Activated T-helper 2 cell treated with anti-CD3 and anti-CD28 coated beads, Interferon-gamma antibody, Interleukin-2, Interleukin-4, amounts not matched to agents 10 μg/mL and 5 μg/mL and 100 μg/mL, durations not matched to agents 14 hours and 24 hours and 36 hours (primary cell): Measurements from ENCODE around the gene PLA2G7. TPM values are rescaled to one million over a fixed set of nuclear protein-coding genes. Genes with fewer than 3 reads are reported as not detected.

Experiments
- DNase-seq: peaks from one replicate; pipeline ENCODE4 v3.0.0; 2021; ENCODE audit warnings: low spot score
- H3K27ac Mint-ChIP-seq: one replicate; pipeline ENCODE4 v1.8.0; 2021; ENCODE audit warnings: mixed read lengths
- H3K27me3 Mint-ChIP-seq: one replicate; pipeline ENCODE4 v1.8.0; 2021; ENCODE audit warnings: low read depth, mixed read lengths
- H3K36me3 Mint-ChIP-seq: one replicate; pipeline ENCODE4 v1.8.0; 2021; ENCODE audit warnings: low read depth, mixed read lengths
- H3K4me1 Mint-ChIP-seq: one replicate; pipeline ENCODE4 v1.8.0; 2021; ENCODE audit warnings: low read depth, mixed read lengths
- H3K4me3 Mint-ChIP-seq: one replicate; pipeline ENCODE4 v1.8.0; 2021; ENCODE audit warnings: low read depth, mild to moderate bottlenecking, moderate library complexity, mixed read lengths
- H3K9me3 Mint-ChIP-seq: one replicate; pipeline ENCODE4 v1.8.0; 2021; ENCODE audit warnings: mixed read lengths
- intact Hi-C: fragments of 100-400 bp; cut with micrococcal nuclease; formaldehyde crosslinking; loops from one replicate; pipeline ENCODE4 v1.15.1; 2023
- total RNA-seq: library from RNA; stranded (reverse); gene quantifications from 2 replicates; pipeline ENCODE4 v1.2.3, GENCODE V29; 2022

PLA2G7 gene
- total RNA-seq, 1 donor from 2014 or later, result not detected

DNA sequence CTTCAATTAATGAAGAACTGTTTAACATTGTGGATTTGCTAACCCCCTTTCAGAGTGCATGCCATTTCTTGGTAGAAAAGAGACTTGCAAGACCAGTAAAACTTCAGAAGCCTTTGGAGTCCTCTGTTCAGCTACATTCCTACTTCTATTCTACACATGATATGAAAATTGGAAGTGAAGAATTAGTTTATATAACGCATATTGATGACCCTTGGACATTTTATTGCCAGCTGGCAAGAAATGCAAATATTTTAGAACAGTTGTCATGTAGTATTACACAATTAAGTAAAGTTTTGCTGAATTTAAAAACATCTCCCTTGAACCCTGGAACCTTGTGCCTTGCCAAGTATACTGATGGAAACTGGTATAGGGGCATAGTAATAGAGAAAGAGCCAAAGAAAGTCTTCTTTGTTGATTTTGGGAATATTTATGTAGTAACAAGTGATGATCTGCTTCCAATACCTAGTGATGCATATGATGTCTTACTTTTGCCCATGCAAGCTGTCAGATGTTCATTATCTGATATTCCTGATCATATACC is 44.2 kb downstream of the PLA2G7 start:
- H3K36me3 Mint-ChIP-seq, result no peaks in the 10 kb centered on the region
- no peak overlapping the region for H3K27ac Mint-ChIP-seq
- peaks cover 20% of the 10 kb centered on the region for H3K27me3 Mint-ChIP-seq
- DNase-seq, result no peak
- no peak overlapping the region for H3K4me3 Mint-ChIP-seq
- no peaks in the 10 kb centered on the region for H3K9me3 Mint-ChIP-seq
- H3K4me1 Mint-ChIP-seq, result no peaks in the 10 kb centered on the region
- intact Hi-C loops, result no loop called here

DNA sequence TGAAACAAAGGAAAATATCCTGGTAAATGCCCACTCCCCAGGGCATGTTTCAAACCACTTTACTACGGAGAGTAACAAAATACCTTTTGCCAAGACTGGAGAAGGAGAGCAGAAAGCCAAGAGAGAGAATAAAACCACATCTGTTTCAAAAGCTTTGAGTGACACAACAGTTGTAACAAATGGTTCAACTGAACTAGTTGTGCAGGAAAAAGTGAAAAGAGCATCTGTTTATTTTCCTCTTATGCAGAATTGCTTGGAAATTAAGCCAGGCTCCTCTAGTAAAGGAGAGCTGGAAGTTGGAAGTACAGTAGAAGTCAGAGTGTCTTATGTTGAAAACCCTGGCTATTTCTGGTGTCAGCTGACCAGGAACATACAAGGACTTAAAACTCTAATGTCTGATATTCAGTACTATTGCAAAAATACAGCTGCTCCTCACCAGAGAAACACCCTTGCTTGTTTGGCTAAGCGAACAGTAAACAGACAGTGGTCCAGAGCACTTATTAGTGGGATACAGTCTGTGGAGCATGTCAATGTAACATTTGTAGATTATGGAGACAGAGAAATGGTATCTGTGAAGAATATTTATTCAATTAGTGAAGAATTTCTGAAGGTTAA is 44.9 kb downstream of the PLA2G7 start:
- H3K27me3 Mint-ChIP-seq, result peaks cover 15% of the 10 kb centered on the region
- no peak overlapping the region for H3K4me3 Mint-ChIP-seq
- H3K36me3 Mint-ChIP-seq, result no peaks in the 10 kb centered on the region
- H3K4me1 Mint-ChIP-seq, result no peaks in the 10 kb centered on the region
- no peak overlapping the region for H3K27ac Mint-ChIP-seq
- DNase-seq, result no peak
- intact Hi-C loops, result no loop called here
- H3K9me3 Mint-ChIP-seq, result no peaks in the 10 kb centered on the region

DNA sequence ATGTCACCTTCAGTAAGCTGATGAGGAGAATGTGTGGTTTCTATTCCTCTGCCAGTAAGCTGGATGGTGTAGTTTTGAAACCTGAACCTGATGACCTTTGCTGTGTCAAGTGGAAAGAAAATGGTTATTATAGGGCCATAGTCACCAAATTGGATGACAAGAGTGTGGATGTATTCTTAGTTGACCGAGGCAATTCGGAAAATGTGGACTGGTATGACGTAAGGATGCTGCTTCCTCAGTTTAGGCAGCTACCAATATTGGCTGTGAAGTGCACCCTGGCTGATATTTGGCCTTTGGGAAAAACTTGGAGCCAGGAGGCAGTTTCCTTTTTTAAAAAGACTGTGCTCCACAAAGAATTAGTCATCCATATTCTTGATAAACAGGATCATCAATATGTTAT is 45.5 kb downstream of the PLA2G7 start:
- Mint-ChIP-seq H3K36me3 (no peaks in the 10 kb centered on the region), H3K27me3 (peaks cover 18% of the 10 kb centered on the region), H3K4me1 (no peaks in the 10 kb centered on the region), H3K4me3 (no peak overlapping the region), H3K27ac (no peak overlapping the region), H3K9me3 (no peaks in the 10 kb centered on the region)
- intact Hi-C loops, result no loop called here
- no peak for DNase-seq

DNA sequence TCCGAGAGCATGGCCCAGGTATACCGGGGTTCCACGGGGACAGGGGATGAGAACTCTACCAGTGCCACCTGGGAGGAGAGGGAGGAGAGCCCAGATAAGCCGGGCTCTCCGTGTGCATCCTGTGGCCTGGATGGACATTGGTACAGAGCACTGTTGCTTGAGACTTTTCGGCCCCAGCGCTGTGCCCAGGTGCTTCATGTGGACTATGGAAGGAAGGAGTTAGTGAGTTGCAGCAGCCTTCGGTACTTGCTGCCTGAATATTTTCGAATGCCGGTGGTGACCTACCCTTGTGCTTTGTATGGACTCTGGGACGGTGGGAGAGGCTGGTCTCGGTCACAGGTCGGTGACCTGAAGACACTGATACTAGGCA is 46.2 kb downstream of the PLA2G7 start:
- Mint-ChIP-seq H3K27ac (no peak overlapping the region), H3K27me3 (peaks cover 18% of the 10 kb centered on the region), H3K4me3 (no peak overlapping the region), H3K9me3 (no peaks in the 10 kb centered on the region), H3K36me3 (no peaks in the 10 kb centered on the region), H3K4me1 (no peaks in the 10 kb centered on the region)
- DNase-seq, result no peak
- intact Hi-C loops, result no loop called here

DNA sequence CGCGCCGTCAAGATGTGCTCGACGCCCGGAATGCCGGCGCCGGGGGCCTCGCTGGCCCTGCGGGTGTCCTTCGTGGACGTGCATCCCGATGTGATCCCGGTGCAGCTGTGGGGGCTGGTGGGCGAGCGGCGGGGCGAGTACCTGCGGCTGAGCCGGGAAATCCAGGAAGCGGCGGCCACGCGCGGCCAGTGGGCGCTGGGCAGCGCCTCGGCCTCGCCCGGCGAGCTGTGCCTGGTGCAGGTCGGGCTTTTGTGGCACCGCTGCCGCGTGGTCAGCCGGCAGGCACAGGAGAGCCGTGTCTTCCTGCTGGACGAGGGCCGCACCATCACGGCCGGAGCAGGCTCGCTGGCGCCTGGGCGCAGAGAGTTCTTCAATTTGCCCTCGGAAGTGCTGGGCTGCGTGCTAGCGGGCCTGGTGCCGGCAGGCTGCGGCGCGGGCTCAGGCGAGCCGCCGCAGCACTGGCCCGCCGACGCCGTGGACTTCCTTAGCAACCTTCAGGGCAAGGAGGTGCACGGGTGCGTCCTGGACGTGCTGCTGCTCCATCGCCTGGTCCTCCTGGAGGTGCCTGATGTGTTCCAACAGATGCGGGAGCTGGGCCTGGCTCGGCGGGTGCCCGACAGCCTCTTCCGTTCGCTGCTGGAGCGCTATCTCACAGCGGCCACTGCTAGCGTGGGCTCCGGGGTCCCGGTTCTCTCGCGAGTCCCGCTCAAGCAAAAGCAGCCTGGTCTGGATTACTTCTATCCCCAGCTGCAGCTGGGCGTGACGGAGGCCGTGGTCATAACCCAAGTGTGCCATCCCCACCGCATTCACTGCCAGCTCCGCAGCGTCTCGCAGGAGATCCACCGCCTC is 46.8 kb downstream of the PLA2G7 start:
- no peaks in the 10 kb centered on the region for H3K9me3 Mint-ChIP-seq
- intact Hi-C loops, result no loop called here
- H3K4me1 Mint-ChIP-seq, result no peaks in the 10 kb centered on the region
- no peak overlapping the region for H3K4me3 Mint-ChIP-seq
- H3K36me3 Mint-ChIP-seq, result no peaks in the 10 kb centered on the region
- H3K27ac Mint-ChIP-seq, result no peak overlapping the region
- H3K27me3 Mint-ChIP-seq, result peaks cover 13% of the 10 kb centered on the region
- DNase-seq, result no peak

DNA sequence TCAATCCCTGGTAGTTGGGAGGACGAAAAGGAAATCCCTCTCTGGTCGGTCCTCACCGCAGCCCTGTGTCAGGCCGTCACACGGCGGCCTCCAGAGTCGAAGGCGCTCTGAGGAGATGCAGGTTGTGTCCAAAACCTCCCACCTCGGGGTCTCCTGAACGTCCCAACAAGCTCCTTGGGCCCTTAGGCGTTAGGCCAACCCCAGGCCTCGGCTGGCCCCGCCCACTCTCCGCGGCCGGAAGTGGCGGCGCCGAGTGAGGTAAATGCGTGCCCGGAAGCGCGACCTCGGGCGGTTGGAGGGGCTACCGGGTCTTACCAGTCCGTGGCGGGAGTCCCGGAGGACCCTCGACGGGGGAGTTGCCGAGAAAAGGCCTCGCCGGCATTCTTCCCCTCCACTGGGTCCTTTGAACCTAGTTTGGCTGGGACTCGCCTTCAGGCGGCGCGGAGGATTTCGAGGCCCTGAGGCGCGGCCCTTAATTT is 47.5 kb downstream of the PLA2G7 start, which contains the start of gene TDRD6:
TDRD6 (plus strand) TSS at position 267 of the 479 bp plus-strand sequence. CDS start 244 bp downstream, outside the sequence.
- H3K36me3 Mint-ChIP-seq, result no peaks in the 10 kb centered on the region
- H3K4me3 Mint-ChIP-seq, result no peak within 1 kb of the TSS
- H3K27ac Mint-ChIP-seq, result no peak within 1 kb of the TSS
- DNase-seq, result no peak
- no peaks in the 10 kb centered on the region for H3K9me3 Mint-ChIP-seq
- intact Hi-C loops, result no loop called here
- H3K27me3 Mint-ChIP-seq, result peaks cover 13% of the 10 kb centered on the region
- H3K4me1 Mint-ChIP-seq, result no peaks in the 10 kb centered on the region

DNA sequence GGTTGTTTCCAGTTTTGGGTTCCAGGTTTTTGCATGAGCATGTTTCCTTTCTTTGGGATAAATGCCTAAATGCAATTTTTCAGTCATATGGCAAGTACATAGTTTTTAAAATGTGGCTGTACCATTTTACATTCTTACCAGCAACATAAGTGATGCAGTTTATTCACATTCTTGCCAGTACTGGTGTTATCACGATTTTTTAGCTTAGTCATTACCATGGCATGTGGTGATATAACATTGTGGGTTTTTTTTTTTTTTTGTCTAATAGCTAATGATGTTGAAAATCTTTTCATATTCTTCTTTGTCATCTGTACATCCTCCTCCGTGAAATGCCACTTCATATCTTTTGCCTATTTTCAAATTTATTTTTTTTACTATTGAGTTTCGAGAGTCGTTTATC is 50.4 kb downstream of the PLA2G7 start:
- Mint-ChIP-seq H3K9me3 (no peaks in the 10 kb centered on the region), H3K4me3 (no peak overlapping the region), H3K36me3 (no peaks in the 10 kb centered on the region), H3K27ac (no peak overlapping the region), H3K27me3 (peaks cover 12% of the 10 kb centered on the region), H3K4me1 (no peaks in the 10 kb centered on the region)
- intact Hi-C loops, result no loop called here
- DNase-seq, result no peak

DNA sequence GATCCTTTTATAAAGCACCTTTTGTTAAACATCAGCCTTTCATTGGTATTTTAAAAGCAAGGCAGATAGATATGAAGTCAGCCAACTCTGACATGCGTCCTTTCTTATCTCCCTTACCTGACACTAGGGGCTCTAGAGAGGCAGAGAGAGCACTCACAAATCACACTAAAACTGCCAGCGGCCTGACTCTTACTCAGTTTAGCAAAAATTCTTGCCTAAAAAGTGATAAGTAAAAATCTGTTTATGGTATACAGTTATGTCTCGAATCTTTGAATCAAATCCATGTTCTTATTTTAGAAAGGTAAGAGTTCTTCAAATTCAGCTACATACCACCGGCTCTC is 57.9 kb downstream of the PLA2G7 start:
- H3K27ac Mint-ChIP-seq, result no peak overlapping the region
- DNase-seq, result no peak
- no peaks in the 10 kb centered on the region for H3K4me1 Mint-ChIP-seq
- H3K36me3 Mint-ChIP-seq, result no peaks in the 10 kb centered on the region
- H3K9me3 Mint-ChIP-seq, result no peaks in the 10 kb centered on the region
- peaks cover 8% of the 10 kb centered on the region for H3K27me3 Mint-ChIP-seq
- intact Hi-C loops, result no loop called here
- no peak overlapping the region for H3K4me3 Mint-ChIP-seq

DNA sequence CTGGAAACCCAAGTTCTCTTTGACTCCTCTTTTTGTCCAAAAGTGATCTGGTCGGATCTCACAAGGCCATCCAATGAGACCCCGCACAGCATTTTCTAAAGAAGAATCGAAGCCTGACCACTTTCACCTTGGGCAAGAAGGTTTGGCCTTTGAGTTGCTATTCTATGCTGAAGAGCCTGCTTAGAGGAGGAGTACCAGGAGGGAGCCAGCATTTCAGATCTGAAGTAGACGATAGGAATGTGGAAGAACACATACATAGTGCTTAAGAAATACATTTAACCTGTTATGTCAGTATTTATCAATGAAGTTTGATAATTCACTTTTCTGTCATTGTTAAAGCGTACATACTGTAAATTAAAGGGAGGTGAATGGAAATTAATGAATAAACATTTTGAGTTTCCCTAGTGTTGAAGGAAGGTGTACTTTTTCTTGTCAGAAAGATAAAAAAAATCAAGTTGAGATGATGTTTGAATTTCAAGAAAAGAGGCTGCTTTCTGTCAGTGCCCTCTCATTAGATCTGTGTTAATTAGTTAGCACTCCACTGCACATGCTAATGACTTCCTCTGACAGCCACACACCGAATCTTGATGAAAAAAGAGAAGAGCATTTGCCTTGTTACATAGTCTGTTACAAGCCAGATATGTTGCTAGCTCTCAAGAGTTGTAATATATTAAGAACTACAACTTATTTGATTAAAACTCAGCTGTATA is 58.4 kb downstream of the PLA2G7 start:
- intact Hi-C loops, result no loop called here
- H3K4me1 Mint-ChIP-seq, result no peaks in the 10 kb centered on the region
- H3K27ac Mint-ChIP-seq, result no peak overlapping the region

DNA sequence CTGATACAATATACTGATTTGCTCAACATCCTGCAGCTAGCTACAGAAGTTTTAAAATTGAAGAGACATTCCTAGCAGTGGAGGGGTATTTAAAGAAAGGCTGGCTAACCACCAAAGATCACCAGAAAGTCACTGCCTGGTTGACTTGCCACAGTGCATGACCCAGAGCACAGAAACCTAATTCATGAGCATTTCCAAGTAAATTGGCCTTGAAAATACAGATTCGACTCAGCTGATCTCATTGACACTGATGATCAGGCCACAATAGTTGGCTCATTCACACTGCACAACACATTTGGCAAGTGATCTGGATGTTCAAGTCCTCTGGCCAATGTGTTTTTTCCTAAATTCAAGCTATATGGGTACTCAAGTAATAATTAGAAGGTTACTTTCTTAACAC is 60.8 kb downstream of the PLA2G7 start:
- no peak overlapping the region for H3K4me3 Mint-ChIP-seq
- H3K27ac Mint-ChIP-seq, result no peak overlapping the region
- no peaks in the 10 kb centered on the region for H3K36me3 Mint-ChIP-seq
- H3K4me1 Mint-ChIP-seq, result no peaks in the 10 kb centered on the region
- H3K9me3 Mint-ChIP-seq, result no peaks in the 10 kb centered on the region
- intact Hi-C loops, result no loop called here
- DNase-seq, result no peak
- peaks cover 3% of the 10 kb centered on the region for H3K27me3 Mint-ChIP-seq

More for the DNA sequence above, 58.4 kb downstream of the PLA2G7 start:
- Mint-ChIP-seq H3K4me3 (no peak overlapping the region), H3K36me3 (no peaks in the 10 kb centered on the region), H3K9me3 (no peaks in the 10 kb centered on the region), H3K27me3 (peaks cover 8% of the 10 kb centered on the region)
- DNase-seq, result no peak

DNA sequence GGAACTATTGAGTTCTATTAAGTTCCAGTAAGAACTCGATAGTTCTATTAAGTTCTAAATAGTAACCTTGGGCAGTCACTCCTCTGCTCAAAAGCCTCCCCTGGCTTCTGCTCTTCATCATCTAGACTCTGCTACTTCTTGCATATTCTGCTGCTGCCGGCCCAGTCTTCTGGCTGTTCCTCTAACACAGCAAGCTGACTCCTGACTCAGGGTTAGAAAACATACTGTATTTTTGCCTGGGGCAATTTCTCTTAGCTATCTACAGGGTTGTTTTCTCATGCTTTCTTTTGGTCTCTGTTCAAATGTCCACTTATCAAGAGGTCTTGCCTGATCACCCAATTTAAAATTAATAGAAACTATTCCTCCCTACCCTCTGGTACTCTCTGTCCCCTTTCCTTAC is 67.8 kb downstream of the PLA2G7 start:
- H3K36me3 Mint-ChIP-seq, result no peaks in the 10 kb centered on the region
- H3K4me1 Mint-ChIP-seq, result no peaks in the 10 kb centered on the region
- intact Hi-C loops, result no loop called here

DNA sequence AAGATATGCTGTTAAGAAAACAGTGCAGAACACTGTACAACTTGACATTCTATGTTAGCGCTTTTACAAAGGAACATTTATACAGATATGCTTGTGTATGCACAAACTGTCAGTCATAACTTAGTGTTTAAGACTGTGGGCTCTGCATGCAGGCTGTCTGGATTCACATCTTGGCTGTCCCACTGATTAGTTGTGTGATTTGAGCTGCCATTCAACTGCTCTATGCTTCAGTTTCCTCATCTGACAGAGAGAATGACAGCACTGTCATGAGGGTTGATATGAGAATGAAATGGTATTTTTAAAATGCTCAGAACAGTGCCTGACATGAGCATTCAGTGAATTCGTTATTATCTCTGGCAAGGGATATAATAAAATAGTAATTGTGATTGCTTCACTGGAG is 73.7 kb downstream of the PLA2G7 start:
- Mint-ChIP-seq H3K27me3 (peaks cover 11% of the 10 kb centered on the region), H3K27ac (no peak overlapping the region), H3K36me3 (no peaks in the 10 kb centered on the region), H3K4me3 (no peak overlapping the region), H3K9me3 (no peaks in the 10 kb centered on the region), H3K4me1 (no peaks in the 10 kb centered on the region)
- DNase-seq, result no peak
- intact Hi-C loops, result no loop called here

More for the DNA sequence above, 67.8 kb downstream of the PLA2G7 start:
- DNase-seq, result no peak
- peaks cover 3% of the 10 kb centered on the region for H3K27me3 Mint-ChIP-seq
- no peak overlapping the region for H3K4me3 Mint-ChIP-seq
- no peaks in the 10 kb centered on the region for H3K9me3 Mint-ChIP-seq
- H3K27ac Mint-ChIP-seq, result no peak overlapping the region

DNA sequence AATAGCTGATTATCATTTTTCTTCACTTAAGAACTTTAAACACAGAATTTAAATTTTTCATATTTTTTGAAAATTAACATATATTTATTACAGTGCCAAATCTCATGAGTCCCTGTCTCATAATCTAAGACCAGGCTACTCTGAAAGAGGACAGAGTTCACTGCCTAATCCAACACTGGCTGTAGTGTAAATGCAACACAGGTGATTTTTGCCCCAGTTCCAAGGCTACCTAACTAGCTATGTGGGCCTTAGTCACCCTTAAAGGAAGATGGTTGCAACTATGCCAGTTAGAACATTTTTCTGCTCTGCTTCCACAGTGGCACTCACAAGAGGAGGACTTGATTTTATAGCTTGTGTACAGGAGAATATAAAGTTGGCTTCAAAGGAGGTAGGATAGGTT is 77.5 kb downstream of the PLA2G7 start:
- Mint-ChIP-seq H3K9me3 (no peaks in the 10 kb centered on the region), H3K27ac (no peak overlapping the region), H3K4me1 (peaks cover 5% of the 10 kb centered on the region), H3K27me3 (peaks cover 36% of the 10 kb centered on the region), H3K36me3 (no peaks in the 10 kb centered on the region), H3K4me3 (no peak overlapping the region)
- no peak for DNase-seq
- intact Hi-C loops, result no loop called here
